A673 (cell line): ENCODE data around the gene SPATA13. TPM values are rescaled to one million over a fixed set of nuclear protein-coding genes. Genes with fewer than 3 reads are reported as not detected.
A peak's percentile ranks its signal among the peaks of the same experiment; 100 is the strongest.

Source experiments
- BruUV-seq: library from RNA; stranded (reverse); fragments of 400-500 nt; replicated peaks from 2 replicates; lab custom pipeline; 2021; lab: Mats Ljungman, UMichigan
- CTCF ChIA-PET: fragments of 300-600 bp; sonication (Branson Sonifier 250); formaldehyde crosslinking; loops from one replicate; lab custom pipeline; 2022; ENCODE audit warnings: antibody characterized with exemption; lab: Charles Lee
- POLR2A ChIA-PET: fragments of 300-600 bp; sonication (Branson Sonifier 250); formaldehyde crosslinking; loops from one replicate; lab custom pipeline; 2022; ENCODE audit warnings: antibody characterized with exemption; ENCODE audit not compliant: low non-redundant PET; lab: Charles Lee
- DNase-seq: peaks from one replicate; pipeline ENCODE4 v3.0.0-alpha.2; 2015; ENCODE audit warnings: low spot score
- H3K27ac ChIP-seq: fragments of 200-600 bp; sonication (generic); 2 replicates; pipeline ENCODE4 v1.5.1; 2016; ENCODE audit warnings: mixed run types, low read depth, mild to moderate bottlenecking, mixed read lengths, antibody characterized with exemption, low read length; ENCODE audit not compliant: poor library complexity, severe bottlenecking
- H3K27me3 ChIP-seq: fragments of 200-600 bp; sonication (generic); replicated peaks from 2 replicates; pipeline ENCODE4 v1.6.1; 2017; ENCODE audit warnings: mixed run types, low read depth, mild to moderate bottlenecking, mixed read lengths, antibody characterized with exemption, low read length; ENCODE audit not compliant: insufficient read depth, poor library complexity
- H3K36me3 ChIP-seq: fragments of 200-600 bp; sonication (generic); 2 replicates; pipeline ENCODE4 v1.6.1; 2016; ENCODE audit warnings: mixed run types, mild to moderate bottlenecking, mixed read lengths, antibody characterized with exemption, low read length; ENCODE audit not compliant: insufficient read depth, poor library complexity, severe bottlenecking
- H3K4me1 ChIP-seq: fragments of 200-600 bp; sonication (generic); 2 replicates; pipeline ENCODE4 v1.6.1; 2017; ENCODE audit warnings: mixed run types, mild to moderate bottlenecking, mixed read lengths, antibody characterized with exemption, low read length; ENCODE audit not compliant: insufficient read depth, poor library complexity, severe bottlenecking
- H3K4me3 ChIP-seq: fragments of 200-600 bp; sonication (generic); 2 replicates; pipeline ENCODE4 v1.5.1; 2016; ENCODE audit warnings: low read depth, mixed run types, mild to moderate bottlenecking, mixed read lengths, low read length; ENCODE audit not compliant: poor library complexity, severe bottlenecking
- H3K9me3 ChIP-seq: fragments of 200-600 bp; sonication (generic); 2 replicates; pipeline ENCODE4 v1.6.1; 2016; ENCODE audit warnings: mixed run types, low read depth, mild to moderate bottlenecking, mixed read lengths, antibody characterized with exemption, low read length; ENCODE audit not compliant: poor library complexity, severe bottlenecking
- EZH2 ChIP-seq: fragments of 200-600 bp; sonication (generic); IDR thresholded peaks from 2 replicates; pipeline ENCODE4 v1.6.1; 2017; ENCODE audit warnings: borderline replicate concordance, low read depth, mild to moderate bottlenecking, mixed read lengths, antibody characterized with exemption, low read length; ENCODE audit not compliant: poor library complexity, severe bottlenecking
- intact Hi-C: fragments of 100-400 bp; cut with micrococcal nuclease; formaldehyde crosslinking; loops from one replicate; pipeline ENCODE4 v1.10.0; 2022; ENCODE audit not compliant: unreplicated experiment
- total RNA-seq: library from RNA; stranded (reverse); gene quantifications from 2 replicates; pipeline ENCODE4 v1.2.3, GENCODE V29; 2021
- TF ChIP-seq, protein P1 (sequence below): fragments of 300-800, 200-600 bp; sonication (generic); conservative IDR thresholded peaks from 2 replicates; pipeline ENCODE4 v1.5.1; 2017; ENCODE audit warnings: low read depth, mild to moderate bottlenecking, antibody characterized with exemption, low read length, moderate library complexity, mixed read lengths

The SPATA13 gene
- total RNA-seq, 1 experiment from 2014 or later = 58.2 TPM

DNA sequence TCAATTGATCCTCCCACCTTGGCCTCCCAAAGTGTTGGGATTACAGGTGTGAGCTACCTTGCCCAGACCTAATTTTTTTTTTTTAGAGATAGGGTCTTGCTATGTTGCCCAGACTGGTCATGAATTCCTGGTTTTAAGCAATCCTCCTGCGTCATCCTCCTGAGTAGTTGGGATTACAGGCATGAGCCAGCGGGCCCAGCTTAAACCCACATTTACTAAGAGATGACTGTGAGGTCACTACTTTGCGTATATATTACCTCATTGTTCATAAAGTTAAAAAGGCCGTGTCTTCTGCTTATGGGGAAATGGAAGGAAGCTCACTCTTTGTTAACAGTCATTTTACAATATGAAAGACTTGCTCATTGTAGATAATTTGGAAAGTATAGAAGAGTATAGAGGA is 109.3 kb downstream of the SPATA13 start:
- intact Hi-C loops = loop anchor here (2.0 kb wide), 1 partner anchor 37 kb away; no protein-coding TSS in a partner anchor
- Histone ChIP-seq H3K9me3 (no peaks in the 10 kb centered on the region), H3K4me3 (no peak overlapping the region), H3K27ac (peak overlapping the region; percentile 97), H3K36me3 (no peaks in the 10 kb centered on the region), H3K4me1 (peaks cover 23% of the 10 kb centered on the region), H3K27me3 (no peaks in the 10 kb centered on the region)
- ChIA-PET POLR2A (no interaction called here), CTCF (no interaction called here)
- no TSS peak for BruUV-seq
- DNase-seq = no peak
- TF ChIP-seq EZH2 = no peak

DNA sequence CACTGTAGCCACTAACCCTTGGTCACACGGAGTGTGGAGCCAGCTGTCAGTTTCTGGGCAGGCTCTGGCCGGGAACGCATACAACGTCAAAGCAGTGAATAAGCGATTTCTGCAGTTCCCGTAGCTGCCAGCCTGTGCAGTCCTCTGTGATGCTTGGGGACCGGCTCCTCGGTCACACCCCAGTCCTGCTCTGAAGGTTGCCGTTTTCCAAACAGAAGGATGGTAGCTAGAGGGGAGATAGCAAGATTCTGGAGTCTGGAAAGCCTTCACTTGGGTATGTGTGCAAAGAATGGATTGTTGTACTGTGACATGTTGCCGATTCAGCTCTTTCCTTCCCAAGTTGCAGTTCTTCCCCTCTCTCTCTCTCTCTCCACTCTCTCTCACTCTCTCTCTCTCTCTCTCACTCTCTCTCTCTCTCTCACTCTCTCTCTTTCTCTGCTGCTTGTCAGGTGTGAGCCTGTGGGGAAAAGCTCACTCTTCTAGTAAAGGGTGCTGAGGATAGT is 110.2 kb downstream of the SPATA13 start:
- no TSS peak for BruUV-seq
- H3K4me1 ChIP-seq = peaks cover 32% of the 10 kb centered on the region
- ChIA-PET POLR2A (interaction anchor here (0.7 kb wide), 1 partner anchor 22 kb away, joined by 10 read pairs; no protein-coding TSS in a partner anchor), CTCF (no interaction called here)
- TF ChIP-seq, protein P1, sequence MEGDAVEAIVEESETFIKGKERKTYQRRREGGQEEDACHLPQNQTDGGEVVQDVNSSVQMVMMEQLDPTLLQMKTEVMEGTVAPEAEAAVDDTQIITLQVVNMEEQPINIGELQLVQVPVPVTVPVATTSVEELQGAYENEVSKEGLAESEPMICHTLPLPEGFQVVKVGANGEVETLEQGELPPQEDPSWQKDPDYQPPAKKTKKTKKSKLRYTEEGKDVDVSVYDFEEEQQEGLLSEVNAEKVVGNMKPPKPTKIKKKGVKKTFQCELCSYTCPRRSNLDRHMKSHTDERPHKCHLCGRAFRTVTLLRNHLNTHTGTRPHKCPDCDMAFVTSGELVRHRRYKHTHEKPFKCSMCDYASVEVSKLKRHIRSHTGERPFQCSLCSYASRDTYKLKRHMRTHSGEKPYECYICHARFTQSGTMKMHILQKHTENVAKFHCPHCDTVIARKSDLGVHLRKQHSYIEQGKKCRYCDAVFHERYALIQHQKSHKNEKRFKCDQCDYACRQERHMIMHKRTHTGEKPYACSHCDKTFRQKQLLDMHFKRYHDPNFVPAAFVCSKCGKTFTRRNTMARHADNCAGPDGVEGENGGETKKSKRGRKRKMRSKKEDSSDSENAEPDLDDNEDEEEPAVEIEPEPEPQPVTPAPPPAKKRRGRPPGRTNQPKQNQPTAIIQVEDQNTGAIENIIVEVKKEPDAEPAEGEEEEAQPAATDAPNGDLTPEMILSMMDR = peak; percentile 24; the same call in 1 of the 2 replicates
- TF ChIP-seq EZH2 = no peak
- H3K4me3 ChIP-seq = peak overlapping the region; percentile 53
- intact Hi-C loops = loop anchor here (2.0 kb wide), 1 partner anchor 38 kb away; no protein-coding TSS in a partner anchor
- H3K27ac ChIP-seq = peak overlapping the region; percentile 97
- H3K27me3 ChIP-seq = no peaks in the 10 kb centered on the region
- peak; percentile 74 for DNase-seq
- no peaks in the 10 kb centered on the region for H3K9me3 ChIP-seq
- no peaks in the 10 kb centered on the region for H3K36me3 ChIP-seq

DNA sequence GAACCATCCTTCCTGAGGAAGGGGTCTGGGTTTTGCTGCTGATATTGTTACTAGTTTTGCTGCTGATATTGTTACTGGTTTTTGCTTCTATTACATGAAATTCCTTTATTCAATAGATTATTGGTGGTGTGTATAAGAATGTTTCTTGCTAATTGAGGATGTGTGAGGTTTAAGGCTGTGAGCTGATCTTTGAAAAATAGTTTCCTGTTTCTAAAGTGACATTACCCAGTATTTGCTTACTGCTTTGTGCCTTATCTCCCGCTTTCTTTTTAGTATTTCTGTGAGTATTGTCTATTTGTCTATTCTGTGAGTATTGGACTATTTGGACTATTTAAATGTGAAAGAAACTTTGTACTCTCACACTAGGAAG is 110.7 kb downstream of the SPATA13 start:
- TSS peak; percentile 40 for BruUV-seq
- peaks cover 37% of the 10 kb centered on the region for H3K4me1 ChIP-seq
- peak overlapping the region; percentile 97 for H3K27ac ChIP-seq
- no peaks in the 10 kb centered on the region for H3K9me3 ChIP-seq
- ChIA-PET CTCF (no interaction called here), POLR2A (no interaction called here)
- H3K27me3 ChIP-seq = no peaks in the 10 kb centered on the region
- intact Hi-C loops = loop anchor here (2.0 kb wide), 1 partner anchor 38 kb away; no protein-coding TSS in a partner anchor
- peak overlapping the region; percentile 53 for H3K4me3 ChIP-seq
- no peaks in the 10 kb centered on the region for H3K36me3 ChIP-seq
- DNase-seq = no peak
- TF ChIP-seq EZH2 = no peak
- TF ChIP-seq, protein P1 = no peak
